ENCODE results near the gene IQSEC3. TPM values are rescaled to one million over a fixed set of nuclear protein-coding genes. Genes with fewer than 3 reads are reported as not detected.

Gene IQSEC3
- total and polyA plus RNA-seq, 2 of the 13 experiments (the other 11 are each of a cell fraction or from before 2014, with no cell fraction given) = not detected

DNA sequence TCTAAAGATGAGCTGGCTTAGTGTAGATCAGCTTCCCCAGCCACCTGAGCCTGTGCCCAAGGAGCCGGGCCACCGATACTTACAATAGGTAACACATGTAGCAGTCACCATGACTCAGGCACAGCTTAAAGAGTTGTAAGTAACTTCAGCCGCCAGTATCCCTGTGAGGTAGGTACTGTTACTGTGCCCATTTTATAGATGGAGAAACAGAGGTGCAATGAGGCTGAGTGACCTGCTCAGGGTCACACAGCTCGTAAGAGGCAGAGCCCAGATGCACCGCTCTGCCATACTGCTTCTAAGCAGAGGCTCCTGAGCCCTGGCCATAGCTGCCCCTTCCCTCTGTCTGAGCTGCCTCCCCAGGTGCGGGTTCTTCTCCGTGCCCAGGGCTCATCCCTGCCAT, 58.5 kb downstream of the IQSEC3 start:
- TF ChIP-seq ZNF83 (CRISPR knock-in tag; IDR thresholded peaks at IDR 0.05; ENCODE audit: borderline replicate concordance) (no peak), ZNF629 (CRISPR knock-in tag; conservative IDR thresholded peaks at IDR 0.05) (peak; percentile 57; the same call in 1 of the 2 replicates)
- TF ChIP-seq, protein P1, sequence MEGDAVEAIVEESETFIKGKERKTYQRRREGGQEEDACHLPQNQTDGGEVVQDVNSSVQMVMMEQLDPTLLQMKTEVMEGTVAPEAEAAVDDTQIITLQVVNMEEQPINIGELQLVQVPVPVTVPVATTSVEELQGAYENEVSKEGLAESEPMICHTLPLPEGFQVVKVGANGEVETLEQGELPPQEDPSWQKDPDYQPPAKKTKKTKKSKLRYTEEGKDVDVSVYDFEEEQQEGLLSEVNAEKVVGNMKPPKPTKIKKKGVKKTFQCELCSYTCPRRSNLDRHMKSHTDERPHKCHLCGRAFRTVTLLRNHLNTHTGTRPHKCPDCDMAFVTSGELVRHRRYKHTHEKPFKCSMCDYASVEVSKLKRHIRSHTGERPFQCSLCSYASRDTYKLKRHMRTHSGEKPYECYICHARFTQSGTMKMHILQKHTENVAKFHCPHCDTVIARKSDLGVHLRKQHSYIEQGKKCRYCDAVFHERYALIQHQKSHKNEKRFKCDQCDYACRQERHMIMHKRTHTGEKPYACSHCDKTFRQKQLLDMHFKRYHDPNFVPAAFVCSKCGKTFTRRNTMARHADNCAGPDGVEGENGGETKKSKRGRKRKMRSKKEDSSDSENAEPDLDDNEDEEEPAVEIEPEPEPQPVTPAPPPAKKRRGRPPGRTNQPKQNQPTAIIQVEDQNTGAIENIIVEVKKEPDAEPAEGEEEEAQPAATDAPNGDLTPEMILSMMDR (CRISPR knock-in tag; IDR thresholded peaks at IDR 0.05) = no peak
- Histone ChIP-seq H3K36me3 (replicated peaks in 1 of 2; ENCODE audit: control insufficient read depth in 1 of 2, insufficient read depth in 2 of 2, low read length in 2 of 2) (no peaks in the 10 kb centered on the region), H3K9me3 (ENCODE audit: low read length) (no peaks in the 10 kb centered on the region), H3K4me2 (ENCODE audit: low read depth, low read length) (no peak overlapping the region), H3K79me2 (ENCODE audit: insufficient read depth, low read length) (no peaks in the 10 kb centered on the region), H3K4me3 (replicated peaks in 1 of 3; ENCODE audit: insufficient read depth in 1 of 3, low read depth in 2 of 3, low read length in 3 of 3) (no peak overlapping the region), H4K20me1 (ENCODE audit: insufficient read depth, low read length) (no peaks in the 10 kb centered on the region), H3K27ac (ENCODE audit: extremely low read length, insufficient read depth, low read length) (no peak overlapping the region), H3K4me1 (ENCODE audit: insufficient read depth, low read length) (no peaks in the 10 kb centered on the region), H3K9ac (ENCODE audit: insufficient read depth, low read depth, low read length) (no peak overlapping the region), H3K27me3 (ENCODE audit: control insufficient read depth in 1 of 2, insufficient read depth in 2 of 2, low read length in 2 of 2) (peaks cover 0 to 31% of the 10 kb centered on the region in 2 experiments; a peak in 3 of 5 replicates), H2AFZ (ENCODE audit: low read length) (no peak overlapping the region)
- intact Hi-C loops (cut with micrococcal nuclease; ENCODE audit: unreplicated experiment) = no loop called here
- ATAC-seq (no peak), DNase-seq (ENCODE audit: low spot score) (no peak), FAIRE-seq (no peak)
- in situ Hi-C loops (cut with HindIII; ENCODE audit: extremely low pct_ligation_motif_present, low pct_unique_long_range_greater_than_20kb) = no loop called here
- ChIA-PET CTCF (ENCODE audit: low intra/inter-chr PET ratio, low total read pairs) (no interaction called here), POLR2A (no interaction called here)
- no TSS peak for BruUV-seq (replicated peaks)
- 81% methylated on average over 3 of the region's 7 CpGs for WGBS (ENCODE audit: low lambda C conversion rate)

DNA sequence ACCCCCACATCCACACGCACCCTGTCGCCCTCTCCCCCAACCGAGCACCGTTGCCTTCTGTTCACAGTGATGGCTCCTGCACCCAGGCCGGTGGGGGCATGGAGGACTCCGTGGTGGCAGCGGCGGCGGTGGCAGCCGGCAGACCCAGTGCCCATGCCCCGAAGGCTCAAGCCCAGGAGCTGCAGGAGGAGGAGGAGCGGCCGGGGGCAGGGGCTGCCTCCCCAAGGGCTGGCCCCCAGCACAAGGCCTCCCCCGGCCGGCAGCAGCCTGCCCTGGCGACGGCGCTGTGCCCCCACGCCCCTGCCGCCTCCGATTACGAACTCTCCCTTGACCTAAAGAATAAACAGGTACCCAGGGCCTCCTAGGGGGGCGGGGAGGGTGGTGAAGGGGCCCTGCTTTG, 59.0 kb downstream of the IQSEC3 start:
- Histone ChIP-seq H3K4me3 (replicated peaks in 1 of 3; ENCODE audit: insufficient read depth in 1 of 3, low read depth in 2 of 3, low read length in 3 of 3) (no peak overlapping the region), H4K20me1 (ENCODE audit: insufficient read depth, low read length) (no peaks in the 10 kb centered on the region), H3K79me2 (ENCODE audit: insufficient read depth, low read length) (no peaks in the 10 kb centered on the region), H3K9me3 (ENCODE audit: low read length) (no peaks in the 10 kb centered on the region), H3K27me3 (ENCODE audit: control insufficient read depth in 1 of 2, insufficient read depth in 2 of 2, low read length in 2 of 2) (peaks cover 0 to 31% of the 10 kb centered on the region in 2 experiments; a peak in 3 of 5 replicates), H3K27ac (ENCODE audit: extremely low read length, insufficient read depth, low read length) (no peak overlapping the region), H3K4me1 (ENCODE audit: insufficient read depth, low read length) (no peaks in the 10 kb centered on the region), H2AFZ (ENCODE audit: low read length) (no peak overlapping the region), H3K9ac (ENCODE audit: insufficient read depth, low read depth, low read length) (no peak overlapping the region), H3K4me2 (ENCODE audit: low read depth, low read length) (no peak overlapping the region), H3K36me3 (replicated peaks in 1 of 2; ENCODE audit: control insufficient read depth in 1 of 2, insufficient read depth in 2 of 2, low read length in 2 of 2) (no peaks in the 10 kb centered on the region)
- ChIA-PET POLR2A (no interaction called here), CTCF (ENCODE audit: low intra/inter-chr PET ratio, low total read pairs) (no interaction called here)
- DNase-seq (ENCODE audit: low spot score) (no peak), FAIRE-seq (no peak), ATAC-seq (no peak)
- intact Hi-C loops (cut with micrococcal nuclease; ENCODE audit: unreplicated experiment) = no loop called here
- WGBS (ENCODE audit: low lambda C conversion rate) = 87% methylated on average over 4 of the region's 23 CpGs
- in situ Hi-C loops (cut with HindIII; ENCODE audit: extremely low pct_ligation_motif_present, low pct_unique_long_range_greater_than_20kb) = no loop called here
- no TSS peak for BruUV-seq (replicated peaks)
- TF ChIP-seq CAMTA2 (CRISPR knock-in tag; IDR thresholded peaks at IDR 0.05; ENCODE audit: borderline replicate concordance) = no peak
- TF ChIP-seq JUN (CRISPR knock-in tag; IDR thresholded peaks at IDR 0.05) = no peak
- no peak for TF ChIP-seq TCF7 (IDR thresholded peaks at IDR 0.05; ENCODE audit: low read depth)
- TF ChIP-seq NPAS2 (CRISPR knock-in tag; IDR thresholded peaks at IDR 0.05; ENCODE audit: borderline replicate concordance) = no peak
- TF ChIP-seq EP300 (IDR thresholded peaks at IDR 0.05; ENCODE audit: low read depth in 2 of 2, low read length in 2 of 2) = no peak
- TF ChIP-seq EP300 (CRISPR knock-in tag; IDR thresholded peaks at IDR 0.05; ENCODE audit: borderline replicate concordance) = no peak
